ENCODE results near the gene UGT1A5.
A peak's percentile ranks its signal among the peaks of the same experiment; 100 is the strongest.

UGT1A5 gene

DNA sequence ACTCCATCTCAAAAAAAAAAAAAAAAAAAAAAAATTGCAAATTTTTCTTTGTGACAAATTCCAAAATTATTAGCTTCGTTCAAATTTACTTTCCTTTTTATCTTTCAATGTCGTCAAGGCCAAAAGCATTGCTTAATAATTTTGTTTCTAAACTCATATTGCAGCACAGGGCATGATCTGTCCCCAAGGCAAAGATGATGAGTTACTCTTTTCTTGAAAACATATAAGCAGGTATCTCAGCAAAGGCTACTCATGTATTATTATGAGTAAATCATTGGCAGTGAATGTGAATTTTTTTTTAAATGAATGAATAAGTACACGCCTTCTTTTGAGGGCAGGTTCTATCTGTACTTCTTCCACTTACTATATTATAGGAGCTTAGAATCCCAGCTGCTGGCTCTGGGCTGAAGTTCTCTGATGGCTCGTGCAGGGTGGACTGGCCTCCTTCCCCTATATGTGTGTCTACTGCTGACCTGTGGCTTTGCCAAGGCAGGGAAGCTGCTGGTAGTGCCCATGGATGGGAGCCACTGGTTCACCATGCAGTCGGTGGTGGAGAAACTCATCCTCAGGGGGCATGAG is 31.1 kb upstream of the UGT1A5 start, which contains the start of gene UGT1A7:
Gene UGT1A7, plus strand, starts transcription at position 381 of the 579 bp plus-strand sequence. Its CDS starts 37 bp downstream, at position 418.
- Histone ChIP-seq H3K4me3 (ENCODE audit: low read length) (no peak within 1 kb of the TSS), H3K9ac (ENCODE audit: low read length) (no peak within 1 kb of the TSS), H3K36me3 (ENCODE audit: control insufficient read depth, insufficient read depth, low read length) (no peaks in the 10 kb centered on the region), H3K4me1 (ENCODE audit: control insufficient read depth, insufficient read depth, low read length) (peaks cover under 1% of the 10 kb centered on the region), H3K27me3 (ENCODE audit: control insufficient read depth, insufficient read depth, low read length) (no peaks in the 10 kb centered on the region), H3K9me3 (ENCODE audit: control insufficient read depth, low read length) (no peaks in the 10 kb centered on the region)

DNA sequence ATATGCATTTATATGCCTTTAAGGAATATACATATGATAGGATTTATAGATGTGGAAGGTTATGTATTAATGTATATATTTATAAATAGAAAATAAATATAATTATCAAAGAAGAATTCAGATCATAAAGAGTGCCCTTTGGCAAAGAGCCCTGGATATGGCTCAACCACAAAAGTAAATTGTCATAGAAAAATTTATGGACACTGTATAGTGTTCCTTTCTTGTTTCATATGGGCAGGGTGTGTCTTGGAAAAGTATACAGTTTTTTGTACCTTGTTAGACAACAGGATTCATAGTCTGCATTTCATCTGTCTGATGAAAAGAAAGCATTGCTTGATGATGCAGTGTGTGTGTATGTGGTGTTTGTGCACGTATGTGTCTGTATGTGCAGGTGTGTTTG is 28.1 kb upstream of the UGT1A5 start:
- no peaks in the 10 kb centered on the region for H3K9me3 ChIP-seq (ENCODE audit: control insufficient read depth, low read length)
- no peaks in the 10 kb centered on the region for H3K27me3 ChIP-seq (ENCODE audit: control insufficient read depth, insufficient read depth, low read length)
- no peak overlapping the region for H3K4me3 ChIP-seq (ENCODE audit: low read length)
- H3K9ac ChIP-seq (ENCODE audit: low read length) = no peak overlapping the region
- peaks cover 21% of the 10 kb centered on the region for H3K4me1 ChIP-seq (ENCODE audit: control insufficient read depth, insufficient read depth, low read length)
- no peaks in the 10 kb centered on the region for H3K36me3 ChIP-seq (ENCODE audit: control insufficient read depth, insufficient read depth, low read length)

DNA sequence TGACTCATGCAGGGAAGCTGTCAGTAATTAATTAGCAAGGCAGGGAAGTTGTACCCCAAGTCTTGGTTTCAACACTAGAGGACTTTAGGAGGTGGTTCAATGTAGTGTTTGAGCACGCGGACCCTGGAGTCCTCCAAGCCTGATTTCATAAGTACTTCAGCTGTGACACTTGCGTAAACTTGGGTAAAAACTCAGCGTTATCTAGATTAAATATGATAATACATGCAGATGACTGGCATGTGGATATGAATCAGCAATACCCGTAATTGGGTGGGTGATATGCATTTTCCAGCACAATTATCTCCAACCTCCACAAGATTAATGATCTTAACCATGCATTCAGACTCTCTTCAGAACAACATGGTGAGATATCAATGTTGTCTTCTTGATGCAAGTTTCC is 25.8 kb upstream of the UGT1A5 start:
- no peak overlapping the region for H3K4me3 ChIP-seq (ENCODE audit: low read length)
- no peaks in the 10 kb centered on the region for H3K36me3 ChIP-seq (ENCODE audit: control insufficient read depth, insufficient read depth, low read length)
- no peaks in the 10 kb centered on the region for H3K27me3 ChIP-seq (ENCODE audit: control insufficient read depth, insufficient read depth, low read length)
- H3K9me3 ChIP-seq (ENCODE audit: control insufficient read depth, low read length) = no peaks in the 10 kb centered on the region
- H3K9ac ChIP-seq (ENCODE audit: low read length) = no peak overlapping the region
- H3K4me1 ChIP-seq (ENCODE audit: control insufficient read depth, insufficient read depth, low read length) = peaks cover 38% of the 10 kb centered on the region

DNA sequence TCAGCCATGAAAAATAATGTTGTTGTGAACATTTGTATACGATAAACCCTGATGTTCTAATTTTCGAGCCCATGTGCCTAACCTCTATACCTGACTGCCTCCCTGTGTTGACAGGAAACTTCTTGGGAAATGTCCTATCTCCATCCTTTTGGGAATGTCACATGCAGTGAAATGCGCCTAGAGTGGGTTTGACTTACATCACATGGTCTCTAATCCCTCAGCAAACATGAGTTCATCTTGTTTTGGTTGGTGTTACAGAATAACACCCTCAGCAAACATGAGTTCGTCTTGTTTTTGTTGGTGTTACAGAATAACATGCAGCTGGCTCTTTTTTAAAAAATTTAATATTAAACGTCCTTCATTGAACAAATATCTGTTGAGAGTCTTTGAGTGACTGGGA is 24.4 kb upstream of the UGT1A5 start:
- Histone ChIP-seq H3K9me3 (ENCODE audit: control insufficient read depth, low read length) (no peaks in the 10 kb centered on the region), H3K36me3 (ENCODE audit: control insufficient read depth, insufficient read depth, low read length) (no peaks in the 10 kb centered on the region), H3K27me3 (ENCODE audit: control insufficient read depth, insufficient read depth, low read length) (no peaks in the 10 kb centered on the region), H3K9ac (ENCODE audit: low read length) (no peak overlapping the region), H3K4me3 (ENCODE audit: low read length) (no peak overlapping the region), H3K4me1 (ENCODE audit: control insufficient read depth, insufficient read depth, low read length) (peaks cover 45% of the 10 kb centered on the region)

DNA sequence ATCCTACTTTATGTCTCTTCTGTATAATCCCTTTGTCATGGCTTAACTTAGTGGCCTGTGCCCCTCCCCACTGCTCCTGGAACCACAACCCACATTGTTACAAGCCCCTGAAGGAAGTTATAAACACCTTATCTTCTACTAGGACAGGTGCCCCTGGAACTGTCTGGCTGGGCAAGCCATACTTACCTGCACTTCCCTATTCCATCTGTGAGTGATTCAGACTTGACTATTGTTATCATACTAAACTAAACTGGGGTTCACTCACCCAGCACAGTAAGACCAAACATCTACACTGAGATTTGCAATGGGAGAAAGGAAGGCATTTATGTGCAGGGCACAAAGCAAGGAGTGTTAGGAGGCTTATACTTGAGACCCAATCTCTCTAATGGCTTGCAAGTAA is 23.7 kb upstream of the UGT1A5 start:
- Histone ChIP-seq H3K9me3 (ENCODE audit: control insufficient read depth, low read length) (no peaks in the 10 kb centered on the region), H3K27me3 (ENCODE audit: control insufficient read depth, insufficient read depth, low read length) (no peaks in the 10 kb centered on the region), H3K4me1 (ENCODE audit: control insufficient read depth, insufficient read depth, low read length) (peaks cover 52% of the 10 kb centered on the region), H3K36me3 (ENCODE audit: control insufficient read depth, insufficient read depth, low read length) (no peaks in the 10 kb centered on the region), H3K9ac (ENCODE audit: low read length) (no peak overlapping the region), H3K4me3 (ENCODE audit: low read length) (no peak overlapping the region)

DNA sequence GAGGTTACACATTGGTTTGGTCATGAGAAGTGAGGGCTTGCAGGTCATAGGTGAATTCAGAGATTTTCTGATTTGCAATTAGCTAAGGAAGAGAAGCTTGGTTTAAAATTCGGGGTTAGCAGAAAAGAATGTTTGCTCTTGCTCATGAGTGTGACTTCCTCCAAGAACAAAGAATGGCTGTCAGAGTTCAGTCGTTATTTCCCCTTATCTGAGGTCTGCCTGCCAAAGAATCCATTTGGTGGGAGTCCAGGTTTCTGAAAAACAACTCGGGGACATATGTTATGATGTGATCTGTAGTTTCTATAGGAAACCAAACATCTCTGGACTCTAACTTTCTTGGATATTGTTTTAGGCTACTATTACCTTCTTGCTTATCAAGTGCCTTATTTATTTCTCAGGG is 23.2 kb upstream of the UGT1A5 start:
- H3K4me3 ChIP-seq (ENCODE audit: low read length) = no peak overlapping the region
- no peaks in the 10 kb centered on the region for H3K27me3 ChIP-seq (ENCODE audit: control insufficient read depth, insufficient read depth, low read length)
- H3K4me1 ChIP-seq (ENCODE audit: control insufficient read depth, insufficient read depth, low read length) = peaks cover 56% of the 10 kb centered on the region
- H3K36me3 ChIP-seq (ENCODE audit: control insufficient read depth, insufficient read depth, low read length) = no peaks in the 10 kb centered on the region
- no peaks in the 10 kb centered on the region for H3K9me3 ChIP-seq (ENCODE audit: control insufficient read depth, low read length)
- no peak overlapping the region for H3K9ac ChIP-seq (ENCODE audit: low read length)

DNA sequence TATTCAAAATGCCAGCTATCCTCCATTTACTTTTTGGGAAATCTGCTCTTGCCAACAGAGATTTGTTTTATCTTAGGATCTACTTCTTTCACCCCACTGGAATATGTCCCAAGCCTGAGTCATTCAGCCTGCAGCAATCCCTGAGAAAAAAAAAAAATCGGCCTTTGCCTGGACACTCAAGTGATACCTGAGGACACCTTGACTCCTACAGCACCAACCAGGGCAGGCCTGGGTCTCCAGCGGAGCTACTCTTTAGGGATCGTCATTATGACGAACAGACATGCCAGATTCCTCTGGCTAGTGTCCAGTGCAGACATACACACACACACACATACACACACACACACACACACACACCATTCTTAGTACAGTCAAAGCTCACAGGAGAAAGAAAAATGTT is 22.3 kb upstream of the UGT1A5 start:
- no peaks in the 10 kb centered on the region for H3K9me3 ChIP-seq (ENCODE audit: control insufficient read depth, low read length)
- no peaks in the 10 kb centered on the region for H3K36me3 ChIP-seq (ENCODE audit: control insufficient read depth, insufficient read depth, low read length)
- no peak overlapping the region for H3K4me3 ChIP-seq (ENCODE audit: low read length)
- no peaks in the 10 kb centered on the region for H3K27me3 ChIP-seq (ENCODE audit: control insufficient read depth, insufficient read depth, low read length)
- H3K9ac ChIP-seq (ENCODE audit: low read length) = no peak overlapping the region
- peaks cover 58% of the 10 kb centered on the region for H3K4me1 ChIP-seq (ENCODE audit: control insufficient read depth, insufficient read depth, low read length)

DNA sequence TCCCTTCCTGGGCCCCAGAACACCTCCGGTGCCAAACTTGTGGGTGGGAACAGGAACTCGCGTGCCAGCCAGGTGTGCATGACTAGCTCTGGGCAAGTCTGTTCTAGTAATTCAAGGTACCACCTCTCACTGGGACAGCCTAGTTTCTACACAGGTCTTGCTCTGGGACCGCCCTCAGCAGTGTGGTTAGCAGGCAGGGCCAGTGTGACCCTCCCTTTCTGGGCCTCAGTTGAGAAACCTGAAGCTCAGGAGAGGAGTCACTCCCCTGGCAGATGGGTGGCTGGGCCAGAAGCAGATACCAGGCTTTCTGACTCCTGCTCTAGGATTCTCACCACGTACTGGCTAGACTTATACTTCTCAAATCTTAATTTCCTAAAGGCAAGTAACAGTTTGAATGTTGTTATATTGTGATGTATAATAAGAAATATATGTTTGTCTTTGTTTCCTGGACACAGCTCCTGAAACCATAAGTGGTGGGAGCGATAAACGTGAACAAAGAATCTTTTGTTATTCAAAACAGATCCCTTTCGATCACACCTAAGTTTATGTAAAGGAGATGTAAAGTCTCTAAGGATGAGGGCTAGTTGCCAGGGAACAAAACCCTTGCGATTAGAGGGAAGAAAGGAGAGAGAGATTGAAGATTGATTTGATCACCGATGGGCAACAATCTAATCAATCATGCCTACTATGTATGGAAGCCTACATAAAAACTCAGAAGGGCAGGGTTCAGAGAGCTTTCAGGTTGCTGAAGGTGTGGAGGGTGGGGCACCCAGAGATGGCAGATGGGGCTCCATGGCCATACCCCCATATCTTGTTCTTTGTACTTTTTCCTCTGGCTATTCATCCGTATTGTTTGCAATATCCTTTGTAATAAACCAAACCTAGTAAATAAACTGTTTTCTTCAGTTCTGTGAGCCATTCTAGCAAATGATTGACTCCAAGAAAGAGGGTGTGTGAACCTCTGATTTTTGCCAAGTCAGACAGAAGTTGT is 21.0 kb upstream of the UGT1A5 start:
- Histone ChIP-seq H3K4me1 (ENCODE audit: control insufficient read depth, insufficient read depth, low read length) (peaks cover 56% of the 10 kb centered on the region), H3K9me3 (ENCODE audit: control insufficient read depth, low read length) (no peaks in the 10 kb centered on the region), H3K9ac (ENCODE audit: low read length) (peak overlapping the region; percentile 59), H3K4me3 (ENCODE audit: low read length) (peak overlapping the region; percentile 9), H3K36me3 (ENCODE audit: control insufficient read depth, insufficient read depth, low read length) (no peaks in the 10 kb centered on the region), H3K27me3 (ENCODE audit: control insufficient read depth, insufficient read depth, low read length) (no peaks in the 10 kb centered on the region)

DNA sequence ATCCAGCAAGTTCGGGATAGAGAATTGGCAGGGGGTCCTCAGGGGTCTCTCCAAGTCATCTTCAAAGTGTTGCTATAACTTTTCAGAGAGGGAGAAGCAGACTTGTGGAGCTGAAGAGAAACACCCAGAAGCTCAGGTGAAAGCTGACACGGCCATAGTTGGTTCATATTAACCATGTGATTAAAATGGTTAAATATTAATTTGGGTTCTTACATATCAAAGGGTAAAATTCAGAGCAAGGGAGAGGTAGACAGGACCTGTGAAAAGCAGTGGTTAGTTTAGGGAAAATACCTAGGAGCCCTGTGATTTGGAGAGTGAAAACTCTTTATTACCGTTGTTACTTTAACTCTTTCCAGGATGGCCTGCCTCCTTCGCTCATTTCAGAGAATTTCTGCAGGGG is 20.1 kb upstream of the UGT1A5 start, which contains the start of gene UGT1A6:
Gene UGT1A6, plus strand, starts transcription at position 243 of the 400 bp plus-strand sequence. Its CDS starts 115 bp downstream, at position 358.
- H3K36me3 ChIP-seq (ENCODE audit: control insufficient read depth, insufficient read depth, low read length) = no peaks in the 10 kb centered on the region
- H3K4me1 ChIP-seq (ENCODE audit: control insufficient read depth, insufficient read depth, low read length) = peaks cover 54% of the 10 kb centered on the region
- H3K4me3 ChIP-seq (ENCODE audit: low read length) = peak within 1 kb of the TSS; percentile 9
- no peaks in the 10 kb centered on the region for H3K9me3 ChIP-seq (ENCODE audit: control insufficient read depth, low read length)
- peak within 1 kb of the TSS; percentile 59 for H3K9ac ChIP-seq (ENCODE audit: low read length)
- H3K27me3 ChIP-seq (ENCODE audit: control insufficient read depth, insufficient read depth, low read length) = no peaks in the 10 kb centered on the region

DNA sequence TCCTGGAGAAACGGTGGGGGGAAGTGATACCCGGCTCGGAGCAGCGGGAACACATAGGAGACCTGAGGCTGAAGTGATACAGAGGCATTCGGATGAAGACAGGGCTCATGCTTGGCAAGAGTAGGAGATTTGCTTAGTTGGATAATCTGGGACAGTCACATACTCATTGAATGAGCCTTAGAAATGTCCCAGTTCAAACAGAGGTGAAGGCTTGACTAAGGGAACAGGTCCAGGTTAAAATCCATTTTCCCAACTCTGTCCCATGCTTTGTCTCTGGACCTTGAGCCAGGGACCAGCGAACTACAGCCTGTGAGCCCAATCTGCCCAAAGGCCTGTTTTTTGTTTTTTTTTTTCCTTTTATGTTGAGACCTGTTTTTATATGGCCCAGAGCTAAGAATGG is 18.7 kb upstream of the UGT1A5 start:
- no peak overlapping the region for H3K9ac ChIP-seq (ENCODE audit: low read length)
- no peaks in the 10 kb centered on the region for H3K27me3 ChIP-seq (ENCODE audit: control insufficient read depth, insufficient read depth, low read length)
- no peaks in the 10 kb centered on the region for H3K9me3 ChIP-seq (ENCODE audit: control insufficient read depth, low read length)
- no peaks in the 10 kb centered on the region for H3K36me3 ChIP-seq (ENCODE audit: control insufficient read depth, insufficient read depth, low read length)
- peaks cover 44% of the 10 kb centered on the region for H3K4me1 ChIP-seq (ENCODE audit: control insufficient read depth, insufficient read depth, low read length)
- H3K4me3 ChIP-seq (ENCODE audit: low read length) = no peak overlapping the region

DNA sequence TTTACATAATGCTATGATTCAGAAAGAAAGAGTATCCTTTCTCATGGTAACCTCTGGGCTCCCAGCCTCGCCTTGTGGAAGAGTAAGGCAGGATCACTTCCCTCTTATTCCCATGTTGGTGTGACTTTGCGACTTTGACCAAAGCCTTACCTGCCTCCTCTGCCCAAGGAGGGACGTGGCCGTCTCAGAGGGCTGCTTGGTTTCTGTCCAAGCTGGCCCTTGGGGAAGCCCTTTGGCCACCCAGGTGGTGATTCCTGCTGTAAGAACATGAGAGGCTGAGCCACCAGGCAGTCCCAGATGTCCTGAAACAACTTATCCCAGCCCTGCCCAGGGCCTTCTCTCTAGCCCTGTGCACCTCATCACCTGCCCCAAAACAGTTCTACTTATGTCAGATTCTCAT is 14.0 kb upstream of the UGT1A5 start:
- no peaks in the 10 kb centered on the region for H3K9me3 ChIP-seq (ENCODE audit: control insufficient read depth, low read length)
- no peak overlapping the region for H3K4me3 ChIP-seq (ENCODE audit: low read length)
- H3K27me3 ChIP-seq (ENCODE audit: control insufficient read depth, insufficient read depth, low read length) = no peaks in the 10 kb centered on the region
- H3K9ac ChIP-seq (ENCODE audit: low read length) = no peak overlapping the region
- peaks cover 19% of the 10 kb centered on the region for H3K4me1 ChIP-seq (ENCODE audit: control insufficient read depth, insufficient read depth, low read length)
- no peaks in the 10 kb centered on the region for H3K36me3 ChIP-seq (ENCODE audit: control insufficient read depth, insufficient read depth, low read length)

DNA sequence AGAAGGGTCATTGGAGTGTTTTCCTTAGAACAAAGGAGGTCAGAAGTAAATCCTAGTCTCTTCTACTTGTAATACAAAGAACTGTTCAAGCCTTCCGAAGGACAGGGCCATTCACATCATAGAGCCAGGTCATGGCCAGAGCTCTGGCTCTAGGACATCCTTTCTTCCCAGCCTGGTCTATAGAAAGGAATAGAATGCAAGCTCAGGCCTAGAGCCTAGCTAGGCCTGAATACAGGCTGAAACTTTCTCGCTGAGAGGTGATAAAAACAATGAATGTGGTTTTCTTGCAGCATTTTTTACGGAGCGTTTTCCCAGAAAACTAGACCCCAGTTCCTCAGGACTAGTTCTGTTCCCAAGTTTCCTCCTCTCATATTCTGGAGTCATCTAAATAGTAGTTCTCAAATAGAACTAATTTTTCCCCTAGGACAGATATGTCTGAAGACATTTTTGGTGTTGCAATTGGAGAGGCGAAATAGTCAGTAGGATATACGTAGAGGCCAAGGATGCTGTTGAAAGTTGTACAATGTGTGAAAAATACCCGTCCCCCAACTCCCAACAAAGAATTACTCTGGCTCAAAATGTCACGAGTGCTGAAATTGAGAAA is 13.2 kb upstream of the UGT1A5 start:
- no peaks in the 10 kb centered on the region for H3K27me3 ChIP-seq (ENCODE audit: control insufficient read depth, insufficient read depth, low read length)
- H3K4me1 ChIP-seq (ENCODE audit: control insufficient read depth, insufficient read depth, low read length) = peaks cover 11% of the 10 kb centered on the region
- no peaks in the 10 kb centered on the region for H3K9me3 ChIP-seq (ENCODE audit: control insufficient read depth, low read length)
- H3K36me3 ChIP-seq (ENCODE audit: control insufficient read depth, insufficient read depth, low read length) = no peaks in the 10 kb centered on the region
- no peak overlapping the region for H3K4me3 ChIP-seq (ENCODE audit: low read length)
- H3K9ac ChIP-seq (ENCODE audit: low read length) = no peak overlapping the region

Data from mucosa of stomach (tissue), 1 donor.